ENCODE results near the gene GARRE1.

Gene GARRE1

DNA sequence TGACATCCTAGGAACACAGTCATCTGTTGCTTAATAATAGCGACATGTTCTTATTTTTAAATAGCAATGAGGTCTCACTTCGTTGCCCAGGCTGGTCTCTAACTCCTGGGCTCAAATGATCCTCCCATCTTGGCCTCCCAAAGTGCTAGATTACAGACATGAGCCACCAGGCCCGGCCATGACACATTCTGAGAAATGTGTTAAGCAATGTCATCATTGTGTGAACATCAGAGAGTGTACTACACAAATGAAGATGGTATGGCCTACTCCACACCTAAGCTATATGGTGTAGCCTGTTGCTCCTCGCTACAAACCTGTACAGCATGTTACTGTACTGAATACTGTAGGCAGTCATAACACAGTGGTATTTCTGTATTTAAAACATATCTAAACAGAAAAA, 24.6 kb upstream of the GARRE1 start:
- TF ChIP-seq CTCF (IDR thresholded peaks at IDR 0.05; ENCODE audit: low read depth, low read length) = no peak
- no peaks in the 10 kb centered on the region for H3K9me3 ChIP-seq (ENCODE audit: severe bottlenecking)
- no peak overlapping the region for H3K27ac ChIP-seq
- H3K4me3 ChIP-seq (ENCODE audit: low read depth, low read length) = no peak overlapping the region
- H3K36me3 ChIP-seq = peaks cover 55% of the 10 kb centered on the region
- no peaks in the 10 kb centered on the region for H3K27me3 ChIP-seq (ENCODE audit: insufficient read depth, low read depth, severe bottlenecking)
- no peak for DNase-seq

DNA sequence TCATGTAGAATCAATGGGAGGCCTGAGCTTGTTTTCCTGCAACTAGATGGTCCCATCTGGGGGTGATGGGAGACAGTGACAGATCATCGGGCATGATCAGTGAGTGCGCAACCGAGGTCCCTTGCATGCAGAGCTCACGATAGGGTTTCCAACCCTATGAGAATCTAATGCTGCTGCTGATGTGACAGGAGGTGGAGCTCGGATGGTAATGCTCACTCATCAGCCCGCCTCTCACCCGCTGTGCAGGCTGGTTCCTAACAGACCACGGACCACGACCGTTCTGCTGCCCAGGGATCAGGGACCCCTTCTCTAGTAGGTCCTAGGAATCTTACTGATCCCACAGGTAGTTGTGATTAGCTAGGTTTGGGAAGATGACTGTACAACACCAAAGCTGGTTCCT, 23.5 kb upstream of the GARRE1 start:
- DNase-seq = no peak
- Histone ChIP-seq H3K36me3 (peaks cover 44% of the 10 kb centered on the region), H3K27ac (no peak overlapping the region), H3K4me3 (ENCODE audit: low read depth, low read length) (no peak overlapping the region), H3K27me3 (ENCODE audit: insufficient read depth, low read depth, severe bottlenecking) (no peaks in the 10 kb centered on the region), H3K9me3 (ENCODE audit: severe bottlenecking) (no peaks in the 10 kb centered on the region)
- no peak for TF ChIP-seq CTCF (IDR thresholded peaks at IDR 0.05; ENCODE audit: low read depth, low read length)

DNA sequence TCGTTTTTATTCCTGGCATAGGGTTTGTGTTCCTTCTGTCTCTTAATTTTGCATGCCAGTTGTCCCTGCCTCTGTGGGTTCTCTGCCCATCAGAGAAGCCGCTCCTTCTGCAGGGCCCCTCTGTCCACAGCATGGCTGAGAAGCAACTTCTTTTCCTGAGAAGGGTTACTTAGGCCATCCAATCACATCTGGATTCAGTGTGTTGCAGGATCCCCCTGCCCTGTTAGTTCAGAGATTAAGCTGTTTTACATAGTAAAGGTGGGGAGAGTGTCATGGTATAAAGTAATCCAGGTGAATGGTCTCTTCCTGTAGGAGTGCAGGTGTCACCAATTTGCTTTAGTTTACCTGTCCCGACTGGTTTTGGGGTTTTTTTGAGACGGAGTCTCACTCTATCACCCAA, 22.9 kb upstream of the GARRE1 start:
- DNase-seq = no peak
- Histone ChIP-seq H3K27me3 (ENCODE audit: insufficient read depth, low read depth, severe bottlenecking) (no peaks in the 10 kb centered on the region), H3K36me3 (peaks cover 40% of the 10 kb centered on the region), H3K27ac (no peak overlapping the region), H3K4me3 (ENCODE audit: low read depth, low read length) (no peak overlapping the region), H3K9me3 (ENCODE audit: severe bottlenecking) (no peaks in the 10 kb centered on the region)
- no peak for TF ChIP-seq CTCF (IDR thresholded peaks at IDR 0.05; ENCODE audit: low read depth, low read length)

DNA sequence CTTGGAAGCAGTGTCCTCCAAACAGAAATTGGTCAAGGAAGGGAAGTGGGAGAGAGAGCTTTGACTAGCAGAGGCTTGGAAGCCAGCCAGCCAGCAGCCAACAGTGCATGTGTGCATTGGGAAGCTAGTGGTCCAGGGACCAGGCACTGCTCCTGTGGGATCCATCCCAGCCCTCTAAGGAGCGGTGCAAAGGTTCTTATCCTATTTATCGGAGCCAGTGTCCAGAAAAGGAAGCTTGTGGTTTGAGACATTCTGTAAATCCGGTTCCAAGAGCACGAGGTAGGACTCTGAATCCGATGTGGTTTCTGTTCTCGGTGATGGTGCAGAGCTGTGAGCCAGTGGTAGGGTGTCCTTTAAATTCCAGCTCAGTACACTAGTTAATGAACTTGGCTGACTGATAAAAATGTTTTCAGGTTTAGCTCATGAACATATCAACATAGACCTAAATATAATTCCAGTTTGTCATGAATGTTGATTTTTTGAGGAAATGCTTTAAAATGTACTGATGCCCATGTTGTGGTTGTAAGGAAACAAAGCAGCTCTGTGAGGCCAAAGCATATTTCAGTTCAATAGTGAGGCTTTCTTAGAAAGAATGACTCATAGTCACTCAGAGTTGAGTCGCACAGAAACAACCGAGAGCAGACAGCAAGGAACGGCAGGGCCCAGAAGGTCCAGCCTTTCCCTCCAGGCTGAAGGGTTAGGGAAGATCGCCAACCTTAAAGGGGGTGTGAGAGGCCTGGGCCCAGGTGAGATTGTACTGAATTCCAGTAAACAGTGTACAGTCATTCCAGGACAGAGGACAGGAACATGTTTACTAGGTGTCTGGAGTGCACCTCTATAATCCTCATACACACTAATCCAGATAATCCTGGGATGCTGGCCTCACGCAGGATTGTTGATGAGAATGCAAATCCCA, 21.5 kb upstream of the GARRE1 start:
- H3K27ac ChIP-seq = peak overlapping the region; percentile 40
- no peak for TF ChIP-seq CTCF (IDR thresholded peaks at IDR 0.05; ENCODE audit: low read depth, low read length)
- no peak overlapping the region for H3K4me3 ChIP-seq (ENCODE audit: low read depth, low read length)
- H3K27me3 ChIP-seq (ENCODE audit: insufficient read depth, low read depth, severe bottlenecking) = no peaks in the 10 kb centered on the region
- DNase-seq = peak; percentile 53
- H3K36me3 ChIP-seq = peaks cover 30% of the 10 kb centered on the region
- no peaks in the 10 kb centered on the region for H3K9me3 ChIP-seq (ENCODE audit: severe bottlenecking)

DNA sequence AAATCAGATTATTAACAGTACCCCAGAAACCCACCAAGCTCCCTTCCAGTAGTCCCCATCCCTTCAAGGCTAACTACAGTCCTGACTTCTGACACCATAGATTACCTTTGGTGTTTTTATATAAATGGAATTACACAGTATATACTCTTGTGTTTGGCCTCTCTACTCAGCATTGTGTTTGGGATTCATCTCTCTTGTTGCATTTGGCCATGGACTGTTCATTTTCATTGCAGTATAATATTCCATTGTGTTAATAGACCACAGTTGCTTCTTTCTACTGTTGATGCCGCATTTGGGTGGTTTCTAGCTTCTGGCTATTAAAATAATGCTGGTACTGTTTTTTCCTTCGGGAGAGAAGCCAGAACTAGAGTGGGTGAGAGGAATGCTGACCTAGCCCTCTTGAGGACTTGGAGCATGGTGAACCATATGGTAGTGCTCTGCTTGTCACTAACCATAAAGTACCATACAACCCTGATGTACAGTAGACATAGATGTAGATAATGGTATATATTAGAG, 18.9 kb upstream of the GARRE1 start:
- TF ChIP-seq CTCF (IDR thresholded peaks at IDR 0.05; ENCODE audit: low read depth, low read length) = no peak

More for the DNA sequence above, 18.9 kb upstream of the GARRE1 start:
- Histone ChIP-seq H3K4me3 (ENCODE audit: low read depth, low read length) (no peak overlapping the region), H3K27ac (no peak overlapping the region), H3K36me3 (peaks cover 3% of the 10 kb centered on the region), H3K9me3 (ENCODE audit: severe bottlenecking) (no peaks in the 10 kb centered on the region), H3K27me3 (ENCODE audit: insufficient read depth, low read depth, severe bottlenecking) (no peaks in the 10 kb centered on the region)
- no peak for DNase-seq
